GM18861 (cell line): Measurements from ENCODE around the gene VRK3.

Experiments used
- ATAC-seq: cut with Tn5 transposase; IDR thresholded peaks from one replicate; pipeline ENCODE4 v1.9.1; 2021; ENCODE audit not compliant: unreplicated experiment

The VRK3 gene

DNA sequence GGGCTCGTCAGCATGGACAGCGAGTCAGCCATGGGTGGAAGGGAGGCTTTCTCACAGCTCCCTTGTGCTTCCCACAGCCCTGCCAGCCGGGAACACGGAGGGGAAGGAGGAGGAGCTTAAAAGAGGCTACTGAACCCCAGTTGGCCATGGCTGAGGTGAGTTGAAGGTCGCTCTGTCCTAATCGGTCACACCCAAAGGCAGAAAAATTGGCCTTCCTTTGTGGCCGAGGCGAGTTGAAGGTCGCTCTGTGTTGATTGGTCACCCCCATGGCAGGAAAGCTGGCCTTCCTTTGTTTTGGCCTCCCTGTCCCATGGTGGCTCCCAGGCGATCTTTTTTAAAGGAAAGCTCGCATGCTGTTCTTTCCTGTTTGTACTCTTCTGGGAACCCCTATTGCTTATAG is 5.8 kb upstream of the VRK3 start:
- ATAC-seq: no peak

DNA sequence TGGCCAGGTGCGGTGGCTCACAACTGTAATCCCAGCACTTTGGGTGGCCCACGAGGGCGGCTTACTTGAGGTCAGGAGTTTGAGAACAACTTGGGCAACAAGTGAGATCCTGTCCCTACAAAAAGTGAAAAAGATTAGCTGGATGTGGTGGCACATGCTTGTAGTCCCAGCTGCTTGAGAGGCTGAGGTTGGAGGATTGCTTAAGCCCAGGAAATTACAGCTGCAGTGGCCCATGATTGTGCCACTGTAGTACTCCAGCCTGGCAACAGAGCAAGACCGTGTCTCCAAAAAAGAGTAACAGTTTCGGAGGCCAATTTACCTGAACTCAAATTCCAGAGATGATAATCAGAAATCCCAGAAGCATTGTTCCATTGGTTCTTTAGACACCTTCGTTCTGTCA is 5.1 kb upstream of the VRK3 start:
- ATAC-seq: no peak

DNA sequence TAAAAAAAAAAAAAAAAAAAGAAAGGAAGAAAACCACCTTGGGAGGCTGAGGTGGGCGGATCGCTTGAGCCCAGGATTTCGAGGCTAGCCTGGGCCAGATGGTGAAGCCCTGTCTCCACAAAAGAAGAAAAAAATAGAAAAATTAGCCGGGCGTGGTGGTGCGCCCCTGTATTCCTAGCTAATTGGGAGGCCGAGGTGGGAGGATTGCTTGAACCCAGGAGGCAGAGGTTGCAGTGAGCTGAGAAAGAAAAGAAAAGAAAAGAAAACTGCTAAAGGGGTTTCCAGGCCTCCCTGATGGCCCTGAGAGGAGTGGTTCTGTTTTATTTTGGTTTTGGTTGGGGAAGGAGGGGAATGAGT is 1.4 kb upstream of the VRK3 start:
- ATAC-seq: no peak

GRCh38 chr19:50025794-50026549 is 800 bp upstream of the VRK3 start, which contains the start of gene ZNF473:
Gene ZNF473 (plus strand): TSS chr19:50026005. CDS start chr19:50031083, 5,078 bp downstream.
- peak; percentile 53 for ATAC-seq

DNA sequence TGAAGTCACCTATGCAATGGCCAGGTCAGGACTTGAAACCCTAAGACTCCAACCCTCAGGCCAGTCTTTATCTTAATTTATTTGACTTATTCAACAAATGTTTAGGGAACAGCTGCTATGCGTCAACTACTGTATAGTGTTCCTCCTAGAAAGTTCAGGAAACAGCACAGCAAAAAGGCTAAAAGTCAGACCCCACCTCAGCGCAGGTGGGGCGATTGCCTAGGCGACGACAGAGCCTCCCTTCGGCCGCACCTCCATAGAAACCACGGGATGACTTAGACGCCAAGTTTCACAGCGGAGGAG is 502 bp downstream of the VRK3 start:
- ATAC-seq: no peak

GRCh38 chr19:50022823-50023222 is 2.3 kb downstream of the VRK3 start:
- ATAC-seq: no peak

GRCh38 chr19:50020481-50020880 is 4.7 kb downstream of the VRK3 start:
- no peak for ATAC-seq

- ATAC-seq: no peak
Observed at GRCh38 chr19:50016225-50016807, 8.9 kb downstream of the VRK3 start.

DNA sequence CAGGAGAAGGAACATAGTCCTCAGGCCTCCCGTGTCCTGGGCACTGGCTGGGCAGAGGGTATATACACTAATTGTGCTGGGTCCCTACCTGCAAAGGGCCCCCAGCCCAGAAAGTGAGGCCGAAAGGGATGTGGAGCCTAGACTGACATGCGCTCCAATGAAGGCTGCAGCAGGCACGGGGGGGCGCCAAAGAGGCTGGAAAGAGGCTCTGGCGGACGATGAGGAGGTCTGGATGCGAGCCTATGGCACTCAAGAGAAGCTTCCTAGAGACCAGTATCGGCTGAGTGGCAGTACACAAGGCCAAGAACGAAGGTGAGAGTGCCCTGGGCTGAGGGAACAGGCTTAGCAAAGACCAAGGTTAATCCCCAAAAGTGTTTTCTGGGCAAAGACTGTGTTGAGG is 16.6 kb downstream of the VRK3 start:
- ATAC-seq: no peak

- no peak for ATAC-seq
Observed at GRCh38 chr19:50007947-50008346, 17.2 kb downstream of the VRK3 start.

DNA sequence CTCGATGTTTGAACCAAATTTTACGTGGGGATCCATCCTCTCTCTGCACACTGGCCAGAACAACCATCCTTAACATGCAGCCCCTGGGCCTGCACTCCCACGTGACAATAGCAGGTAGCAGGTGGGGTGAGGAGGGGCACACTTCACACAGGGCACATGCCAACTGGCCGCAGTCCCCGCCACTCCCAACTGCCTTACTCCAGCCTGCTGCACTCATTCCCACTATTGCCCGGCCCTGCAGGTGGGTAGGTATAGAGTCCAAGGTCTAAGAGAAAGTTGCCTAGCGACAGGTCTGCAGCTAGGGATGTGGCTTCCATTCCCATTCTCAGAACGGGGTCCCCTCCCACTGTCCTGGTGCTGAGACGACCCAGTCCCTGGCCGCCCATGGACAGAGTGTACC is 18.0 kb downstream of the VRK3 start:
- no peak for ATAC-seq

GRCh38 chr19:50005428-50005827 is 19.7 kb downstream of the VRK3 start:
- ATAC-seq: no peak

- ATAC-seq: no peak
Observed at GRCh38 chr19:50003810-50004419, 21.3 kb downstream of the VRK3 start.

- ATAC-seq: no peak
Observed at GRCh38 chr19:50003254-50003788, 21.9 kb downstream of the VRK3 start.

DNA sequence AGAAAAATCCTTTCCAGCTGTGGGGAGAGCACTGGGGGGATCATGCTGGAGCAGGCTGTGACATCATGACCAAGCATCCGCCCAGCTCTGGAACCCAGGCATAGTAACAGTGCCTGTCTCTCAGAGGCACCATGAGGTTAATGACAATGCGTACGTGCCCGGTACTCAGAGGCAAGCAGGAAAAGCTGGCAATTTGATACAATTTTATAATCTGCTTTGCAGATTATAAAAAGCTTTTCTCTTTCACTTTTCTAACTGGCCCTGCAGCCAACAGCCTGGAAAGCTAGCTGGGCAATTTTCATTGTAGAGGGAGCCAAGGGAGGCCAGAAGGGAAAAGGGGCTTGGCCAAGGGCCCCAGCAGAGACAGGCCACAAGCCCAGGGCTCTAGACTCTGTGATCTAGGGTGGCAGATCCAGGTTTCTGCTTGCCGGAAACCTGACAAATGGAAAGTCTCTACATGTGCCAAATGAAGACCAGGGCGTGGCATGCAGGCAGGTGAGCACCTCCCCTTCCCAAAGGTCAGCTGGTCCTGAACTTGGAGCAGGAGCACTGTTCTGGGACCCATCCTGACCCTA is 22.7 kb downstream of the VRK3 start:
- ATAC-seq: no peak

GRCh38 chr19:50001775-50002174 is 23.4 kb downstream of the VRK3 start:
- no peak for ATAC-seq

GRCh38 chr19:50000841-50001557 is 24.2 kb downstream of the VRK3 start:
- no peak for ATAC-seq

GRCh38 chr19:50000038-50000840 is 24.9 kb downstream of the VRK3 start:
- ATAC-seq: no peak

DNA sequence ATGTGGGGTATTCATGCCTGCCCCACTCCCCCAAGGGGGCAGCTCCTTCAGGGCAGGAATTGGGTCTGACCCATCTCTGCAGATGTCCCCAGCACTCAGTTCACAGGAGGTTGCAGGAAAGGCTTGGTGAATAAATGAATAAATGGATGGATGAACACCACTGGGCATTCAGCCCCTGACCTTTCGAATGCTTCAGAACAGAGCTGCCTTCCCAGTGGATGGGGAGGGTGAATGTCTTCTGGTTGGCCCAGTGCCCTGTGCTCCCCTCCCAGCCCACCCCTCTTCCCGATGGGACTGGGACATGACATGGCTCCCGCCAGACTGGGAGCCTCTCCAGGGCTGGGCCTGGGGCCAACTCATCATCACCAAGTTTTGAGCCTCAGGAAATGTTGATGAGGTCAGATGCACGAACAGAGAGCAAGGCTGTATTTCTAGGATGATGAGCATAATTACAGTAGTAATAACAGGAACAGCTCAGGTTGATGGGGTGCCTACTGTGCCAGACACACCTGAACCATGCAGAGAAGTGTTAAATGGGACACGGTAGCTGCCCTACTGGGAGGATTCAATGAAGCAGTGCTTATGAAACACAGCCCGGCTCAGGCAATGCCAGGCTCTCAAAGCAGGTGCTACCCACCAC is 25.7 kb downstream of the VRK3 start:
- ATAC-seq: no peak

DNA sequence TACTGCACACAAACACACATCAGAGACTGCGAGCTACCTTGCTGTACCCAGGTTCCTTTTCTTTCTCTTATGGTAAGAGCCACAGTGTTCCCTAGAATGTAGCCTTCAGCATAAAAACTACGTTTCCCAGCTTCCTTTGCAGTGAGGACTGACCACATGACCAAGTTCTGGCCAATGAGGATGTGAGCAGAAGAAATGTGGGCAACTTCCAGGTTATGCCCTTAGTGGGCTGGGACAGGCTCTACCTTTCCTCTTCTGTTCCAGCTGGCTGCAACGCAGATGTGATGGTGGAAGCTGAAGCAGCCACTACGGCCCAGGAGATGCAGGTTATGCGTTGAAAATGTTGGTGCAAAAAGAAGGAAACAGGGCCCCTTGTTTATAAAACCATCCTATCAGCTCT is 27.5 kb downstream of the VRK3 start:
- no peak for ATAC-seq
